ENCODE results near the gene WIZ. TPM values are rescaled to one million over a fixed set of nuclear protein-coding genes. Genes with fewer than 3 reads are reported as not detected.

Gene WIZ
- total RNA-seq, 1 donor from 2014 or later, result 2.4 TPM

DNA sequence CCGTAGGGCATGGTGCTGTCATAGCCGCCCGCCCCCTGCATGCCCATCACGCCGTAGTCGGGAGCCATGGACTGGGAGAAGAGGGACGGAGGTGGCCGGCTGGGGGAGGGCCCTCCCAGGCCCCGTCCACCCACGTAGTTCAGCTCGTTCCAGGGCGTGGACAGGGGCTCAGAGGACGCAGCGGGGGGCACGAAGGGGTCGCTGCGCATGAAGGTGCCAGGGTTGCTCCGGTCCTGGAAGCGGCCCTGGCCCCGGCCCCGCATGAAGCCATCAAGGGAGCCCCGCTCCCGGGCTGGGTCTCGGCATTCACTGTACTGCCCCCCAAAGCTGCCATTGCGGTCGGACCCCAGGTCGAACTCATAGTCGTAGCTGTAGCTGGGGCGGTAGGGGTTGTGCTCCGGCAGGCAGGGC lies 76.9 kb downstream of the WIZ start:
- Histone ChIP-seq H3K27me3 (ENCODE audit: control insufficient read depth, insufficient read depth, low read length) (no peaks in the 10 kb centered on the region), H3K36me3 (ENCODE audit: control insufficient read depth, insufficient read depth, low read length) (peaks cover 32% of the 10 kb centered on the region), H3K4me3 (ENCODE audit: low read depth, low read length) (no peak overlapping the region)
- FAIRE-seq, result no peak
- DNase-seq (ENCODE audit: low read depth), result no peak
- TF ChIP-seq, protein P1, sequence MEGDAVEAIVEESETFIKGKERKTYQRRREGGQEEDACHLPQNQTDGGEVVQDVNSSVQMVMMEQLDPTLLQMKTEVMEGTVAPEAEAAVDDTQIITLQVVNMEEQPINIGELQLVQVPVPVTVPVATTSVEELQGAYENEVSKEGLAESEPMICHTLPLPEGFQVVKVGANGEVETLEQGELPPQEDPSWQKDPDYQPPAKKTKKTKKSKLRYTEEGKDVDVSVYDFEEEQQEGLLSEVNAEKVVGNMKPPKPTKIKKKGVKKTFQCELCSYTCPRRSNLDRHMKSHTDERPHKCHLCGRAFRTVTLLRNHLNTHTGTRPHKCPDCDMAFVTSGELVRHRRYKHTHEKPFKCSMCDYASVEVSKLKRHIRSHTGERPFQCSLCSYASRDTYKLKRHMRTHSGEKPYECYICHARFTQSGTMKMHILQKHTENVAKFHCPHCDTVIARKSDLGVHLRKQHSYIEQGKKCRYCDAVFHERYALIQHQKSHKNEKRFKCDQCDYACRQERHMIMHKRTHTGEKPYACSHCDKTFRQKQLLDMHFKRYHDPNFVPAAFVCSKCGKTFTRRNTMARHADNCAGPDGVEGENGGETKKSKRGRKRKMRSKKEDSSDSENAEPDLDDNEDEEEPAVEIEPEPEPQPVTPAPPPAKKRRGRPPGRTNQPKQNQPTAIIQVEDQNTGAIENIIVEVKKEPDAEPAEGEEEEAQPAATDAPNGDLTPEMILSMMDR (IDR thresholded peaks at IDR 0.05; ENCODE audit: insufficient read depth, low read length, severe bottlenecking), result no peak

DNA sequence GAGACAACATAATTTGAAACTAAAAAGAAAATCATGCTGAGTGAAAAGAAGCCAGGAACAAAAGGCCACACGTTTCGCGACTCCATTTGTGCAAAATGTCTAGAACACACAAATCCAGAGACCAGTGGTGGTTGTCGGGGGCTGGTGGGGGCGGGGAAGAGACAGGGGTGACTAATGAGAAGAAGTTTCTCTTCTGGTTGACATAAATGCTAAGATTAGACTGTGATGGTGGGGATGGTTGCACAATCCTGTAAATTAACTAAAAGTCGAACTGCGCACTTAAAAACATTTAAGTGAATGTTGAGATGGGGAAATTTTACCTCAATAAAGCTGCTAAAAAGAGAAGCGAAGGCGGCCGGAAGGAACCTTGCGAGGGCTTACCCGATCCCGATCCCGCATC lies 77.3 kb downstream of the WIZ start:
- Histone ChIP-seq H3K36me3 (ENCODE audit: control insufficient read depth, insufficient read depth, low read length) (peaks cover 35% of the 10 kb centered on the region), H3K4me3 (ENCODE audit: low read depth, low read length) (no peak overlapping the region), H3K27me3 (ENCODE audit: control insufficient read depth, insufficient read depth, low read length) (no peaks in the 10 kb centered on the region)
- TF ChIP-seq, protein P1 (IDR thresholded peaks at IDR 0.05; ENCODE audit: insufficient read depth, low read length, severe bottlenecking), result no peak
- FAIRE-seq (no peak), DNase-seq (ENCODE audit: low read depth) (no peak)

DNA sequence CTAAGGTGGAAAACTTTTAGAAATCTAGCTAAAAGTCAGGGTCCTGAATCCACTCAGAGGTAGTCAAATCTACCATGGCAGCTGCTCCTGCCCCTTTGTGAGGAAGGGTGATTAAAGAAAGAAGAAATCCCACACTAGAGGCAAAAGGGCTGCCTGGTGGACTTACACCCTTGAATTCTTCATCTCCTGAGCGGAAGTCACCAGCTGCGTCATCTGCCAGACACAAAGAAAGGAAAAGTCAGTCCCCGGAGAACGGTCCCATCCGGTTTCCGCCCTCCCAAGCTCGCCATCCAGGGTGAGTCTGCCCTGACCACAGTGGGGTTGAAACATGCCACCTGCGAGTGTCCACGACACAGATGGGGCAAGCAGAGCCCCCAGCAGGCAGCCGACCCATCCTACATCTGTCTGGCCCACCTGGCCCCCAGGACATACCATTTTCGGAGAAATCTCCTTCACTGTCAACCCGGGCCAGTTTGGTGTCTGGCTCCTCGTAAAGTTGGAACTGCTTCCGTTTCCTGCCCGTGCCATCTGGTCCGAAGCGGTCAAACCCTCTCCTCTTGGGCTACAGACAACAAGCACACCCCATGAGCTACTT lies 77.9 kb downstream of the WIZ start:
- Histone ChIP-seq H3K4me3 (ENCODE audit: low read depth, low read length) (no peak overlapping the region), H3K36me3 (ENCODE audit: control insufficient read depth, insufficient read depth, low read length) (peaks cover 35% of the 10 kb centered on the region), H3K27me3 (ENCODE audit: control insufficient read depth, insufficient read depth, low read length) (no peaks in the 10 kb centered on the region)
- TF ChIP-seq, protein P1 (IDR thresholded peaks at IDR 0.05; ENCODE audit: insufficient read depth, low read length, severe bottlenecking), result no peak
- DNase-seq (ENCODE audit: low read depth), result no peak
- FAIRE-seq, result no peak

DNA sequence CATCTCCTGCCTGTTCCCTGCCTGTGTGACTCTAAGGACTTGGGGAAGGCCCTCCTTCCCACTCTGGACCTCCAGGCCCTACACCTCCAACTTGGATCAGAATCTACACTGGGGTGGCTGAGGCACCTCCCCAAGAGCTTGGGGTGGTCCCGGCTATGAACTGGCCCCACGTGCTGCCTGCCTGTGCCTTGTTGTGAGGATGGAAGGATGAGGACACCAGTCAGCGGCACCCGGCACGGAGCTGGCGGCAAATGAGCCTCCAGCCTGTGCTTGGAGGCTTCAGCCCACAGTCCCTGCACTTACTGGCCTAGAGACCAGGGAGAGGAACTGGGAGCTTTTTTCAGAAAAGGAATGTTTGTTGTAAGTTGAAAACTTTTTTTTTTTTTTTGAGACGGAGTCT lies 78.6 kb downstream of the WIZ start:
- no peak overlapping the region for H3K4me3 ChIP-seq (ENCODE audit: low read depth, low read length)
- no peaks in the 10 kb centered on the region for H3K27me3 ChIP-seq (ENCODE audit: control insufficient read depth, insufficient read depth, low read length)
- FAIRE-seq, result no peak
- no peak for DNase-seq (ENCODE audit: low read depth)
- H3K36me3 ChIP-seq (ENCODE audit: control insufficient read depth, insufficient read depth, low read length), result peaks cover 35% of the 10 kb centered on the region
- TF ChIP-seq, protein P1 (IDR thresholded peaks at IDR 0.05; ENCODE audit: insufficient read depth, low read length, severe bottlenecking), result no peak

Other genes starting within 250 kb of the WIZ start
- 53.2 and 140 TPM in 2 replicates for gene NOTCH3, start 249.0 kb downstream of the WIZ start, total RNA-seq
- gene EPHX3, start 217.5 kb downstream of the WIZ start, total RNA-seq, result 0.53 and 1.2 TPM in 2 replicates
- 12.1 and 15.4 TPM in 2 replicates for gene BRD4, start 117.4 kb downstream of the WIZ start, total RNA-seq
- 16.8 TPM in 2 replicates for gene AKAP8, start 70.2 kb downstream of the WIZ start, total RNA-seq
- 75.3 and 78.9 TPM in 2 replicates for gene AKAP8L, start 31.0 kb downstream of the WIZ start, total RNA-seq
- gene RASAL3, start 14.6 kb upstream of the WIZ start, total RNA-seq, result not detected in 2 replicates
- gene PGLYRP2, start 29.5 kb upstream of the WIZ start, total RNA-seq, result not detected in 2 replicates
- 0.13 TPM in 1 of 2 replicates, not detected in the other for gene CYP4F22, start 58.6 kb upstream of the WIZ start, total RNA-seq
- not detected in 2 replicates for gene CYP4F8, start 165.3 kb upstream of the WIZ start, total RNA-seq
- 2.9 and 3.2 TPM in 2 replicates for gene CYP4F3, start 190.9 kb upstream of the WIZ start, total RNA-seq
- gene CYP4F12, start 223.1 kb upstream of the WIZ start, total RNA-seq, result 2.6 and 7.8 TPM in 2 replicates

Data from bronchial epithelial cell (primary cell).